EH (cell line): ENCODE measurements around the gene ANO8.
"Not testable (repeated sequence)": the region's sequence is repeated elsewhere in the genome, so short reads cannot be mapped to it uniquely, and the experiment has no call there.

Source experiments
- DNase-seq: peaks from one replicate; pipeline ENCODE4 v3.0.0-alpha.2; 2015; ENCODE audit warnings: low read depth

Gene ANO8, protein sequence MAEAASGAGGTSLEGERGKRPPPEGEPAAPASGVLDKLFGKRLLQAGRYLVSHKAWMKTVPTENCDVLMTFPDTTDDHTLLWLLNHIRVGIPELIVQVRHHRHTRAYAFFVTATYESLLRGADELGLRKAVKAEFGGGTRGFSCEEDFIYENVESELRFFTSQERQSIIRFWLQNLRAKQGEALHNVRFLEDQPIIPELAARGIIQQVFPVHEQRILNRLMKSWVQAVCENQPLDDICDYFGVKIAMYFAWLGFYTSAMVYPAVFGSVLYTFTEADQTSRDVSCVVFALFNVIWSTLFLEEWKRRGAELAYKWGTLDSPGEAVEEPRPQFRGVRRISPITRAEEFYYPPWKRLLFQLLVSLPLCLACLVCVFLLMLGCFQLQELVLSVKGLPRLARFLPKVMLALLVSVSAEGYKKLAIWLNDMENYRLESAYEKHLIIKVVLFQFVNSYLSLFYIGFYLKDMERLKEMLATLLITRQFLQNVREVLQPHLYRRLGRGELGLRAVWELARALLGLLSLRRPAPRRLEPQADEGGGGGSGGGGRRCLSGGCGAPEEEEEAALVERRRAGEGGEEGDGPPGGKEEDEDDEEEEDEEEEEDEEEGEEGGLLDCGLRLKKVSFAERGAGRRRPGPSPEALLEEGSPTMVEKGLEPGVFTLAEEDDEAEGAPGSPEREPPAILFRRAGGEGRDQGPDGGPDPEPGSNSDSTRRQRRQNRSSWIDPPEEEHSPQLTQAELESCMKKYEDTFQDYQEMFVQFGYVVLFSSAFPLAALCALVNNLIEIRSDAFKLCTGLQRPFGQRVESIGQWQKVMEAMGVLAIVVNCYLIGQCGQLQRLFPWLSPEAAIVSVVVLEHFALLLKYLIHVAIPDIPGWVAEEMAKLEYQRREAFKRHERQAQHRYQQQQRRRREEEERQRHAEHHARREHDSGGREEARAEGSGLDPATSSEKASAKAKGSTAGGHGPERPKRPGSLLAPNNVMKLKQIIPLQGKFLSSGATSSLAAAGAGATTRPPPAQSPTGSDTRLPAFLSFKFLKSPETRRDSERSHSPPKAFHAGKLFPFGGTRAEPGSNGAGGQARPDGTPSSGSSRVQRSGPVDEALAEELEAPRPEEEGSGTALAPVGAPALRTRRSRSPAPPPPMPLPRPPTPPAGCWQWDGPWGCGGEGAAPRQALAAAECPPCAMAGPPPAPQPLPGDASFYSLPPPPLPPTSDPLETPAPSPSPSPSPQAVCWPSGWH

GRCh38 chr19:17334414-17335409, at the start of gene ANO8:
ANO8 (minus strand) TSS chr19:17334855; CDS start chr19:17334670, 185 bp downstream.
- peak; percentile 96 for DNase-seq

GRCh38 chr19:17380426-17381138, 45.9 kb upstream of the ANO8 start:
- DNase-seq, result no peak

DNA sequence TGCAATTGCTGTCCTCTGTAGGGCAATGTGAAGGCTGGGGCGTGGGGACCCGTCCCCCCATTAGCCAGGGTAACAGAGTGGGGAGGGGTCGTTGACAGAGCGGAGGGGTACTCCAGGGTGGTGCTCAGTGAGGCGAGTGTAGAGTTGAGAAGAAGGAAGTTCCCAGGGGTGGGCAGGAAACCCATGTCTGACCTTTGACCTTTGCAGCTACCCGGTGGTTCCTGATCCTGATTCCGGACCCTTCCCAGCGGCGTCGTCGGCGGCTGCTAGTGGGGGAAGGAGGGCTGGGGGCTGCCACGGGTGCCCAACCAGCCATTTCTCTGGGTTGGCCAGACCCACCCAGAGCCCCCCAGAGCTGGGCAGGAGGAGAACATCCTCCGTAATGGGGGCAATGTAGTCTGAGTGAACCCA, 44.6 kb upstream of the ANO8 start:
- DNase-seq, result no peak

DNA sequence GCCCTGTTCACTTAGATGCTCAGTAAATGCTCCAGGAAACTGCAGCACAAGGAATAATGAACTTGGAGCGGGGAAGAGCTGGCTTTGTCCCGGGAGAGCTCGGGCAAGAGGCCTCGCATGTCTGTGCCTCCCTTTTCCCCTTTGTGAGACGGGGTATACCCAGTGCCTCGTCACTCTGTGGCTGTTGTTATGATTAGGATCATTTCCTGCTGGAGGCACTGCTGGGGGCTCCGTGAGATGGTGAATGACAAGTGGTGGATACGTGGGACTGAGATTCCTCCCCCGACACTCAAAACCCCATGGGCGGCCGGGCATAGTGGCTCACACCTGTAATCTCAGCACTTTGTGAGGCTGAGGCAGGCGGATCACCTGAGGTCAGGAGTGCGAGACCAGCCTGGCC, 43.6 kb upstream of the ANO8 start:
- DNase-seq, result no peak

DNA sequence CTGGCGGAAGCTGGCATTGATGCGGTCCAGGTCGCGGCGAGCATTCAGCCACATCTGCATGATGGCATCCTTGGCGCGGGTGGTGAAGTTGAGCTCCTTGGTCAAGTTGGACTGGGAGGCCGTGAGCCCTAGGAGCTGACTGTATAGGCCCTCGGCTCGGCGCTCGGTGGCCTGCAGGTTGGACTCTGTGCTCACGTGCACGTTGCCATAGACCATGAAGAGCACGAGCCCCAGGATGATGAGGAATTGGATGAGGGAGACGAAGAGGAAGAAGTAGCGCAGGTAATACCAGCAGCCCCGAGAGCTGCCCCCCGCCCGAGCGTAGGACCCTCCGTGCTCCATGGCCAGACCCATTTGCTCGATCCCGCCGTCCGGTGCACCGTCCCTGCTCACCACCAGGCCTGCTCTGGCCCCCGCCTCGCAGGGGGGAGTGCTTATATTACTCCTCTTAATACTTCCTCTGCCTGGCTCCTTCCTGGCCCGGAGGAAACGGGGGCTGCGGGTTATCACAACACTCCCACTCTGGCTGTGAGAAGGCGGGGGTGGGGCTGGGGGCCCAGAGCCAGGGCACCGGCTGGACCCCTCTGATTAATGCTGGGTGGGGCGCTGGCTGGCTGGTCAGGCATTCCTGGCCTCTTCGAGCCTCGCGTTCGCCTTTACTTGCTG, 42.4 kb upstream of the ANO8 start, which contains the start of gene PLVAP:
PLVAP (minus strand) TSS at position 408 of the 666 bp plus-strand sequence; CDS start at position 354, 54 bp downstream.
- DNase-seq, result no peak

DNA sequence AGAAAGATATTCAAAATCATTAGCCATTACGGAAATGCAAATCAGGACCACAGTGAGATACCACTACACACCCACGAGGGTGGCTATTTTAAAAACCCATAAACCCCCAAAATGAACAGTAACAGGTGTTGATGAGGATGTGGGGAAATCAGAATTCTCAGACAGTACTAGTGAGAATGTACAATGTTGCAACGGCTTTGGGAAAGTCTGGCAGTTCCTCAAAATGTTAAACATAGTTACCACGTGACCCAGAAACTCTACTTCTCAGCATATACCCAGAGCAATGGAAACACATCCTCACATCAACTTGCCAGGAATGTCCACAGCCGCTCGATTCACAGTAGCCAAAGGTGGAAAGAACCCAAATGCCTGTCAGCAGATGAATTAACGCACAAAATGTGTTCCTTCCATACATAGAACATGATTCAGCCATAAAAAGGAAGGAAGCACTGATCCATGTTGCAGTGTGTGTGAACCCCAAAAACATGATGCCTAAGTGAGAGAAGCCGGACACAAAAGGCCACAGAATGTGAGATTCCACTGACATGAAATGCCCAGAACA, 35.5 kb upstream of the ANO8 start:
- peak; percentile 37 for DNase-seq

DNA sequence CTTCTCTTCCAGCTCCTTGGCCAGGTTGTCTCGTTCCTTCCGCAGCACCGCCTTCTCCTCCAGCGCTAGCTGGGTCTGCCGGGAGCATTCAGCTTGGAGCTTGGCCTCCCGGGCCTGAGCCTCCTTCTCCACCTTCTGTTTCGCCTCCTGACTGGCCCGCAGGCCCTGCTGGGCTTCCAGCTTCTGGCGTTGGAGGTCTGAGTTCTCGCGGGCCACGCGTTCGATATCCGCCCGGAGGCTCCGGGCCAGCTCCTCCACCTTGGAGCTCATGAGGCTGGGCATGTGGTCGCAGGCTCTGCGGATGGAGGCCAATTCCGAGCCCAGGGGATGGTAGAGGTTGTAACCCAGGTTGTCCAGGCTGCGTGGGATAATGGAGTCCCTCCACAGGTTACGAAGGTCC, 30.7 kb upstream of the ANO8 start:
- DNase-seq, result no peak

DNA sequence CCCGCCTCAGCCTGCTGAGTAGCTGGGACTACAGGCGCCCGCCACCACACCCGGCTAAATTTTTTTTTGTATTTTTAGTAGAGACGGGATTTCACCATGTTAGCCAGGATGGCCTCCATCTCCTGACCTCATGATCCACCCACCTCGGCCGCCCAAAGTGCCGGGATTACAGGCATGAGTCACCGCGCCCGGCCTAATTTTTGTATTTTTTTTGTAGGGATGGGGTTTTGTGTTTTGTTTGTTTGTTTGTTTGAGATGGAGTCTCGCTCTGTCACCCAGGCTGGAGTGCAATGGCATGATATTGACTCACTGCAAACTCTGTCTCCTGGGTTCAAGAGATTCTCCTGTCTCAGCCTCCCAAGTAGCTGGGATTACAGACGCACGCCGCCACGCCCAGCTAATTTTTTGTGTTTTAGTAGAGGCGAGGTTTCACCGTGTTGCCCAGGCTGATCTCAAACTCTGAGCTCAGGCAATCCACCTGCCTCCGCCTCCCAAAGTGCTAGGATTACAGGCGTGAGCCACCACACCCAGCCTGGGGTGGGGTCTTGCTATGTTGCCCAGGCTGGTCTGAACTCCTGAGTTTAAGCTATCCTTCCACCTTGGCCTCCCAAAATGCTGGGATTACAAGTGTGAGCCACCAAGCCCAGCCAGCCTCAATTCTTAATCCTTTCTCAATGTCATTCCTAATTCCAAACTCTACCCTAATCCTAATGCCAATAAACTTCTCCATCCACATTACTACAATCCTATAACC, 29.4 kb upstream of the ANO8 start:
- DNase-seq, result not testable (repeated sequence)

DNA sequence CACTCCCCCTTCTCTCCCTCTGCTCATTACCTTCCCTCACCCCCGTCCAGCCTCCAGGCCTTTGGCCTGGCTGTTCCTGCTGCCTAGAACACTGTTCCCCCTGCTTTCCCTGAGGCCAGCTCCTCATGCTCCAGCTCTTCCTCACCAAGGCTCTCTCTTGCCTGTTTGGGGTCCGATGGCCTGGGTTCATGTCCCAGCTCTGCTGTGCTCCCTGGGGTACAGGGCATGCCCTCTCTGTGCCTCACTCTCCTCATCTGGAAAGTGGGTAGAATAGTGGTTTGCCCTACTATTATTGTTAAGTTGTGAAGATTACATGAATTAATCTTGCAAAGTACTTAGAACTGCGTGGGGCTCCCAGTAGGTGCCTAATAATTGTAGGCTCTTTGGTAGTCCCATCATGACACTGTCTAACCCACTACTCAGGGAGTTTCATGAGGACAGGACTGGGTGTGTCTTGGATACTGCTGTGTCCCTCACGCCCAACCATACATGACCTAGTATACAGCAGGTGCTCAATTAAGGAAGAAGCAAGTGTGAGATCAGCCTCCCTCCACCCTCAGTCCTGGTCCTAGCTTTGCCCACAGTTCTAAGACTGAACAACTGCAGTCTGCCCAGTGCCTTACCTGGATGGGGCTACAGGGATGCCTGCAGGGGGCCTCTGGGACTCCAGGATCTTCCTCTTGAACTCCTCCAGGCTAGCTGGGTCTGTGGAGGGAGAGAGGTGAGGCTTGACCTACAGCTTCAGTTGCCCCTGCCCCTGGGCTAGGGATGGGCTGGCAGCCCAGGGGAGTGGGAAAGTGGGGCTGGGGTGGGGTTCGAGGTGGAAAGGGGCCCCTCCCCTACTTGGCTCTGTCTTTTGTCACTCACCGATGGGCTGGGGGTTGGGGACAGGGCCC, 25.5 kb upstream of the ANO8 start:
- no peak for DNase-seq

DNA sequence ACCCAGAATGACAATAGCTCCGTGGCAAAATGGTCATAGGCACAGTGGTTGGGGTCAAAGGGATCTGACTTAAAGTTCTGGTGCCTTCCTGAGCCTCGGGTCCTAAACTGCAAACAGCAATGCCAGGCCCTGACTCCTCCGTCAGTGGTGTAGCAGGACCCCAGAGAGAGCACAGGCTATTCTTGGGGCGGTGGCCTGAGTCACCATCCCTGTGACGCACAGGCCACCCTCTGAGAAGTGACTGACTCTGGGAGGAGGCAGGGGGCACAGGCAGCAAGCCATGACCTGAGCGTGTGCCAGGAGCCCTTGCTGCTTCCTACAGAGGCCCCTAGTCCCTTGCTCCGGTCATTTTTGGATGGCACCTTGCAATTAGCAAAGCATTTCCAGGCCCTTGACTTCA, 23.7 kb upstream of the ANO8 start:
- DNase-seq, result peak; percentile 53

- DNase-seq, result no peak
Measured at GRCh38 chr19:17357724-17358123, 23.1 kb upstream of the ANO8 start.

DNA sequence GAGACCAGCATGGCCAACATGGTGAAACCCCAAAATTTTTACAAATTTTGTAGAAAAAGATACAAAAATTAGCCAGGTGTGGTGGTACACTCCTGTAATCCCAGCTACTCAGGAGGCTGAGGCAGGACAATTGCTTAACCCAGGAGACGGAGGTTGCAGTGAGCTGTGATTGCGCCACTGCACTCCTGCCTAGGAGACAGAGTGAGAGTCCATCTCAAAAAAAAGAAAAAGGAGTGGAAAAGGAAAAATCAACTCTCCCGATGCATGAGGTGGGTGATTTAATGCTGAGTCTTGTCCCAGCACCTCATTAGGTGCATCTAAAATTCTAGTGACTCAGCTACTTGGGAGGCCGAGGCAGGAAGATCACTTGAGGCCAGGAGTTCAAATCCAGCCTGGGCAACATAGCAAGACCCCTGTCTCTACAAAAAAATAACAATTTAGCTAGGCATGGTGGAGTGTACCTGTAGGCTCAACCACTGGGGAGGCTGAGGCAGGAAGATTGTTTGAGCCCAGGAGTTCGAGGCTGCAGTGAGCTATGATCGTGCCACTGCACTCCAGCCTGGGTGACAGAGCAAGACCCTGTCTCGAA, 22.5 kb upstream of the ANO8 start:
- no peak for DNase-seq

GRCh38 chr19:17353386-17353785, 18.7 kb upstream of the ANO8 start:
- no peak for DNase-seq

DNA sequence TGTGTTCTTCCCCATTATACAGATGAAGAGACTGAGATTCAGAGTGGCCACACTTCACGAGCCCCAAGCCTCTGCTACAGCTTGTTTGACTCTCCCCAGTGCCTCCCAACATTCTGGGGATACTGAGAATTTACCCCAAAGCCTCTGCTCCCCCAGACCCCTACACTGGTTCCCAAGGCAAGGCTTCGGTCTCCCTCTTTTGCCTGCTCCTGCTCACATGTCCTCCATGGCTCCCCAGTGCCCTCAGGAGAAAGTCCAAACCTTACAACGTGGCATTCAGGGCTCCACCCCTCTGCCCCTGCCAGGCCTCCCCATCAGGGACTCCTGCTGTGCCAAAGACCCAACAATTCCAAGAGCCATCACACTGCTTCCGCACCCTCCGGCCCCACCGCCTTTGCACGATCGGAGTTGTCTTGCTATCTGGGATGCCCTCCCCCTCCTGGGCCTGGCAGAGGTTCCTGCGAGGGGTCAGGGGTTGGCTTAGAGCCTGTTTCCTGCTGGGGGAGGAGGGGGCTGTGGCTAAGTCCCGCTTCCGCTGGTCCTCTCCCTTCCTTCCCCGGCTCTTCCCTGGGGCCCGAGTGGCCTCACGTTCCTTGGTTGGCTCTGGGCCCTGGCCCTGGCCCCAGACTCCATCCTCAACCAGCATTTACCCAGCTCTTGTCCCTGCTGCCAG, 18.1 kb upstream of the ANO8 start:
- DNase-seq, result peak; percentile 11

- DNase-seq, result no peak
Measured at GRCh38 chr19:17351815-17352435, 17.3 kb upstream of the ANO8 start.

- DNase-seq, result peak; percentile 75
Measured at GRCh38 chr19:17348700-17349099, 14.0 kb upstream of the ANO8 start.
